HG03457 (cell line): ENCODE measurements around the gene LSAMP.

Source experiments
- ATAC-seq: cut with Tn5 transposase; IDR thresholded peaks from one replicate; pipeline ENCODE4 v1.9.1; 2021; ENCODE audit warnings: moderate number of reproducible peaks; ENCODE audit not compliant: unreplicated experiment

The LSAMP gene

GRCh38 chr3:116445311-116445841 is at the start of gene LSAMP:
Gene LSAMP, minus strand, starts transcription at chr3:116445487.
- no peak for ATAC-seq

- ATAC-seq, result no peak
Observed at GRCh38 chr3:116492379-116492778, 47.1 kb upstream of the LSAMP start.

- ATAC-seq, result no peak
Observed at GRCh38 chr3:116483135-116483534, 37.8 kb upstream of the LSAMP start.

GRCh38 chr3:116476691-116477090 is 31.4 kb upstream of the LSAMP start:
- no peak for ATAC-seq

- ATAC-seq, result no peak
Observed at GRCh38 chr3:116474801-116475200, 29.5 kb upstream of the LSAMP start.

GRCh38 chr3:116474032-116474780 is 28.9 kb upstream of the LSAMP start:
- ATAC-seq, result no peak

- no peak for ATAC-seq
Observed at GRCh38 chr3:116473602-116474001, 28.3 kb upstream of the LSAMP start.

- ATAC-seq, result no peak
Observed at GRCh38 chr3:116470605-116471197, 25.4 kb upstream of the LSAMP start.

- ATAC-seq, result no peak
Observed at GRCh38 chr3:116469546-116469945, 24.3 kb upstream of the LSAMP start.

- no peak for ATAC-seq
Observed at GRCh38 chr3:116464276-116464798, 19.1 kb upstream of the LSAMP start.

GRCh38 chr3:116453666-116454346 is 8.5 kb upstream of the LSAMP start:
- no peak for ATAC-seq

GRCh38 chr3:116449546-116450350 is 4.5 kb upstream of the LSAMP start:
- ATAC-seq, result no peak

- no peak for ATAC-seq
Observed at GRCh38 chr3:116445990-116446389, 703 bp upstream of the LSAMP start.

GRCh38 chr3:116444819-116445310 is 422 bp downstream of the LSAMP start:
- no peak for ATAC-seq

GRCh38 chr3:116444115-116444747 is 1.1 kb downstream of the LSAMP start:
- no peak for ATAC-seq

GRCh38 chr3:116443191-116443661 is 2.1 kb downstream of the LSAMP start:
- ATAC-seq, result no peak

GRCh38 chr3:116442331-116443021 is 2.8 kb downstream of the LSAMP start:
- no peak for ATAC-seq

- no peak for ATAC-seq
Observed at GRCh38 chr3:116441652-116442051, 3.6 kb downstream of the LSAMP start.

GRCh38 chr3:116440196-116440595 is 5.1 kb downstream of the LSAMP start:
- no peak for ATAC-seq
